Uterus (tissue), 4 donors: Measurements from ENCODE around the gene PTPRN2. TPM values are rescaled to one million over a fixed set of nuclear protein-coding genes. Genes with fewer than 3 reads are reported as not detected.

Source experiments
- DNase-seq, 2 donors: peaks; one replicate each; pipeline ENCODE4 v3.0.0-alpha.2; 2019 to 2020
- H3K27ac ChIP-seq, 2 donors: fragments of 200-600 bp; sonication (generic); 1 replicate in 1 of 2; 2 replicates in 1 of 2; pipeline ENCODE4 v1.5.1; 2016 to 2018
- H3K27me3 ChIP-seq, 2 donors: fragments of 200-600 bp; sonication (generic); one replicate each; pipeline ENCODE4 v1.5.1; 2018 to 2019; ENCODE audit warnings: control low read depth in 1 of 2
- H3K36me3 ChIP-seq, 2 donors: fragments of 200-600 bp; sonication (generic); one replicate each; pipeline ENCODE4 v1.5.1; 2019; ENCODE audit warnings: control low read depth in 1 of 2
- H3K4me1 ChIP-seq, 2 donors: fragments of 200-600 bp; sonication (generic); one replicate each; pipeline ENCODE4 v1.5.1; 2018 to 2019; ENCODE audit warnings: control low read depth in 1 of 2
- H3K4me3 ChIP-seq, 2 donors: fragments of 200-600 bp; sonication (generic); 1 replicate in 1 of 2; 2 replicates in 1 of 2; pipeline ENCODE4 v1.5.1; 2018 to 2019; ENCODE audit warnings: mild to moderate bottlenecking in 1 of 2
- H3K9me3 ChIP-seq, 2 donors: fragments of 200-600 bp; sonication (generic); one replicate each; pipeline ENCODE4 v1.5.1; 2019; ENCODE audit warnings: control low read depth in 1 of 2
- CTCF ChIP-seq, 4 experiments: fragments of 200-600 bp in 2 of 4; fragments of 450-650 bp in 2 of 4; sonication (generic) in 2 of 4; IDR thresholded peaks; one replicate each; pipeline ENCODE4 v1.5.1; 2016 to 2019; ENCODE audit warnings: antibody characterized with exemption in 4 of 4, mild to moderate bottlenecking in 2 of 4, moderate library complexity in 1 of 4
- POLR2A ChIP-seq, 2 donors: fragments of 450-650 bp; IDR thresholded peaks; one replicate each; pipeline ENCODE4 v1.6.1; 2016; ENCODE audit warnings: antibody characterized with exemption in 2 of 2, mild to moderate bottlenecking in 1 of 2, moderate library complexity in 1 of 2
- intact Hi-C: fragments of 100-400 bp; cut with DNase I; formaldehyde crosslinking; loops from one replicate; pipeline ENCODE4 v1.15.1; 2023; ENCODE audit warnings: low total_unique reads
- total RNA-seq, 4 donors: library from RNA; depleted of rRNA in 3 of 4; stranded (reverse); fragments of >200 nt in 3 of 4; gene quantifications; one replicate each; pipeline versions ENCODE4 v1.1.0 to v1.2.4, GENCODE V29; 2014 to 2023
- donor health status: DM: yes; HTN: yes; CAD: no.

Gene PTPRN2
- total RNA-seq, 4 donors from 2014 or later, result 1.2 to 5.2 (median 2.3) TPM

- H3K27ac ChIP-seq, result no peak overlapping the region
- H3K4me3 ChIP-seq, result no peak overlapping the region
- H3K27me3 ChIP-seq, result peaks cover 0 to 3% of the 10 kb centered on the region in 2 donors
- no peak for TF ChIP-seq POLR2A (IDR thresholded peaks at IDR 0.05)
- no peak for TF ChIP-seq CTCF (IDR thresholded peaks at IDR 0.05)
- no peaks in the 10 kb centered on the region for H3K9me3 ChIP-seq
- DNase-seq, result no peak
- intact Hi-C loops, result no loop called here
- H3K4me1 ChIP-seq, result no peaks in the 10 kb centered on the region
- no peaks in the 10 kb centered on the region for H3K36me3 ChIP-seq
Measured at GRCh38 chr7:157585113-157585861, 1002.3 kb downstream of the PTPRN2 start.

- H3K9me3 ChIP-seq, result no peaks in the 10 kb centered on the region
- H3K27ac ChIP-seq, result no peak overlapping the region
- H3K4me3 ChIP-seq, result no peak overlapping the region
- peaks cover 0 to 3% of the 10 kb centered on the region in 2 donors for H3K27me3 ChIP-seq
- H3K36me3 ChIP-seq, result no peaks in the 10 kb centered on the region
- intact Hi-C loops, result no loop called here
- no peak for TF ChIP-seq CTCF (IDR thresholded peaks at IDR 0.05)
- no peak for TF ChIP-seq POLR2A (IDR thresholded peaks at IDR 0.05)
- H3K4me1 ChIP-seq, result no peaks in the 10 kb centered on the region
- DNase-seq, result no peak
Measured at GRCh38 chr7:157584420-157584819, 1003.2 kb downstream of the PTPRN2 start.

- H3K27ac ChIP-seq, result no peak overlapping the region
- DNase-seq, result no peak
- no peaks in the 10 kb centered on the region for H3K9me3 ChIP-seq
- no peaks in the 10 kb centered on the region for H3K4me1 ChIP-seq
- H3K4me3 ChIP-seq, result no peak overlapping the region
- H3K36me3 ChIP-seq, result no peaks in the 10 kb centered on the region
- TF ChIP-seq CTCF (IDR thresholded peaks at IDR 0.05), result no peak
- no peak for TF ChIP-seq POLR2A (IDR thresholded peaks at IDR 0.05)
- peaks cover 0 to 3% of the 10 kb centered on the region in 2 donors for H3K27me3 ChIP-seq
- intact Hi-C loops, result no loop called here
Measured at GRCh38 chr7:157581740-157582139, 1005.9 kb downstream of the PTPRN2 start.

GRCh38 chr7:157580324-157580723 lies 1007.3 kb downstream of the PTPRN2 start:
- no peak overlapping the region for H3K27ac ChIP-seq
- intact Hi-C loops, result no loop called here
- no peaks in the 10 kb centered on the region for H3K9me3 ChIP-seq
- H3K36me3 ChIP-seq, result no peaks in the 10 kb centered on the region
- DNase-seq, result no peak
- H3K4me1 ChIP-seq, result no peaks in the 10 kb centered on the region
- H3K4me3 ChIP-seq, result no peak overlapping the region
- peaks cover 0 to 3% of the 10 kb centered on the region in 2 donors for H3K27me3 ChIP-seq
- no peak for TF ChIP-seq CTCF (IDR thresholded peaks at IDR 0.05)
- no peak for TF ChIP-seq POLR2A (IDR thresholded peaks at IDR 0.05)

- no peaks in the 10 kb centered on the region for H3K9me3 ChIP-seq
- H3K27ac ChIP-seq, result no peak overlapping the region
- TF ChIP-seq POLR2A (IDR thresholded peaks at IDR 0.05), result no peak
- TF ChIP-seq CTCF (IDR thresholded peaks at IDR 0.05), result no peak
- H3K4me3 ChIP-seq, result no peak overlapping the region
- peaks cover 0 to 3% of the 10 kb centered on the region in 2 donors for H3K27me3 ChIP-seq
- DNase-seq, result no peak
- no peaks in the 10 kb centered on the region for H3K36me3 ChIP-seq
- intact Hi-C loops, result no loop called here
- H3K4me1 ChIP-seq, result no peaks in the 10 kb centered on the region
Measured at GRCh38 chr7:157579425-157579824, 1008.2 kb downstream of the PTPRN2 start.
